HEK293 (cell line): ENCODE data around the gene CEP72.
"Not testable (repeated sequence)": the region's sequence is repeated elsewhere in the genome, so short reads cannot be mapped to it uniquely, and the experiment has no call there.

Source experiments
- CTCF ChIA-PET: fragments of 350-600 bp; formaldehyde crosslinking; extraction: SDS; loops from one replicate; lab custom pipeline; 2021; ENCODE audit warnings: antibody characterized with exemption; lab: Yijun Ruan, JAX
- POLR2A ChIA-PET: fragments of 300-600 bp; formaldehyde crosslinking; extraction: SDS; loops from one replicate; lab custom pipeline; 2020; ENCODE audit warnings: antibody characterized with exemption, inconsistent platforms; lab: Yijun Ruan, JAX
- H3K27ac ChIP-seq: fragments of 200-500 bp; sonication (Bioruptor generic); 2 replicates; pipeline ENCODE4 v1.5.1; 2014; ENCODE audit warnings: low read depth, low read length, control low read depth, inconsistent platforms; ENCODE audit errors: extremely low read depth
- H3K36me3 ChIP-seq, 2 experiments: fragments of 200-500 bp in 1 of 2; sonication (Bioruptor generic) in 1 of 2; 1 replicate in 1 of 2; 2 replicates in 1 of 2; pipeline ENCODE4 v1.5.1; 2014 to 2017; ENCODE audit warnings: inconsistent platforms in 2 of 2, low read length in 2 of 2; ENCODE audit not compliant: control insufficient read depth in 2 of 2, insufficient read depth in 1 of 2
- H3K4me1 ChIP-seq: fragments of 200-500 bp; sonication (Bioruptor generic); 2 replicates; pipeline ENCODE4 v1.5.1; 2014; ENCODE audit warnings: mild to moderate bottlenecking, low read length, inconsistent platforms; ENCODE audit not compliant: control insufficient read depth, insufficient read depth
- H3K4me3 ChIP-seq: 2 replicates; pipeline ENCODE4 v1.5.1; 2011; ENCODE audit warnings: low read depth, mild to moderate bottlenecking, control low read depth, low read length, moderate library complexity
- H3K9me3 ChIP-seq: fragments of 200-500 bp; sonication (Bioruptor generic); 2 replicates; pipeline ENCODE4 v1.5.1; 2014; ENCODE audit warnings: low read depth, low read length, inconsistent platforms; ENCODE audit not compliant: control insufficient read depth, insufficient read depth
- GLIS1 ChIP-seq: fragments of 450-650 bp; formaldehyde crosslinking; IDR thresholded peaks from 2 replicates; pipeline ENCODE4 v1.5.1; 2016; ENCODE audit warnings: missing biosample characterization, missing genetic modification characterization
- GLIS2 ChIP-seq: fragments of 450-650 bp; formaldehyde crosslinking; IDR thresholded peaks from 2 replicates; pipeline ENCODE4 v1.5.1; 2016; ENCODE audit warnings: missing biosample characterization, missing genetic modification characterization
- KLF10 ChIP-seq: fragments of 450-650 bp; IDR thresholded peaks from 2 replicates; pipeline ENCODE4 v1.5.1; 2018; ENCODE audit warnings: missing biosample characterization, mild to moderate bottlenecking, missing genetic modification characterization
- KLF8 ChIP-seq: fragments of 450-650 bp; formaldehyde crosslinking; IDR thresholded peaks from 2 replicates; pipeline ENCODE4 v1.5.1; 2016; ENCODE audit warnings: missing biosample characterization, missing genetic modification characterization
- MYNN ChIP-seq: fragments of 450-650 bp; formaldehyde crosslinking; IDR thresholded peaks from 2 replicates; pipeline ENCODE4 v1.5.1; 2016; ENCODE audit warnings: missing biosample characterization, missing genetic modification characterization, borderline replicate concordance
- ZBTB10 ChIP-seq: fragments of 450-650 bp; formaldehyde crosslinking; IDR thresholded peaks from 2 replicates; pipeline ENCODE4 v1.5.1; 2016; ENCODE audit warnings: missing biosample characterization, missing genetic modification characterization
- ZBTB26 ChIP-seq: fragments of 450-650 bp; formaldehyde crosslinking; optimal IDR thresholded peaks from 2 replicates; pipeline ENCODE3; 2016; ENCODE audit warnings: missing biosample characterization, mild to moderate bottlenecking, missing genetic modification characterization
- ZBTB8A ChIP-seq: fragments of 450-650 bp; formaldehyde crosslinking; IDR thresholded peaks from 2 replicates; pipeline ENCODE4 v1.5.1; 2016; ENCODE audit warnings: missing biosample characterization, missing genetic modification characterization
- ZNF561 ChIP-seq: fragments of 450-650 bp; IDR thresholded peaks from 2 replicates; pipeline ENCODE4 v1.5.1; 2018; ENCODE audit warnings: missing biosample characterization, missing genetic modification characterization, borderline replicate concordance
- ZSCAN30 ChIP-seq: fragments of 450-650 bp; IDR thresholded peaks from 2 replicates; pipeline ENCODE4 v1.5.1; 2018; ENCODE audit warnings: missing biosample characterization, mild to moderate bottlenecking, missing genetic modification characterization, moderate library complexity

The CEP72 gene

GRCh38 chr5:691817-692528, 79.8 kb downstream of the CEP72 start:
- H3K4me3 ChIP-seq = peak overlapping the region; percentile 44; the same call in 1 of the 2 replicates
- H3K36me3 ChIP-seq = no peaks in the 10 kb centered on the region
- H3K4me1 ChIP-seq = no peaks in the 10 kb centered on the region
- TF ChIP-seq KLF8 (tag by site-specific recombination) = no peak
- 0 out of 2 replicates have a peak, but pooled peaks have one; percentile 28 for TF ChIP-seq ZBTB10 (tag by site-specific recombination)
- TF ChIP-seq MYNN (tag by site-specific recombination) = peak; percentile 59; the same call in 1 of the 2 replicates
- ChIA-PET POLR2A (interaction anchor here (0.9 to 1.4 kb wide), 2 partner anchors 19 to 96 kb away, joined by 3 to 11 read pairs; no protein-coding TSS in a partner anchor), CTCF (no interaction called here)
- H3K27ac ChIP-seq = no peak overlapping the region
- no peaks in the 10 kb centered on the region for H3K9me3 ChIP-seq

- not testable (repeated sequence) for H3K27ac ChIP-seq
- TF ChIP-seq ZBTB26 (tag by site-specific recombination) (peak; percentile 45), ZBTB8A (tag by site-specific recombination) (0 out of 2 replicates have a peak, but pooled peaks have one; percentile 43), GLIS1 (tag by site-specific recombination) (peak; percentile 57; the same call in 1 of the 2 replicates)
- TF ChIP-seq, all 188 proteins: peak for 3; not testable (repeated sequence) for 185
- POLR2A ChIA-PET = interaction anchor here (0.9 to 1.4 kb wide), 3 partner anchors 19 to 200 kb away, joined by 3 to 11 read pairs (median 5); partner anchors contain the start of genes BRD9 and TRIP13
- H3K36me3 ChIP-seq, CTCF ChIA-PET, H3K9me3 ChIP-seq, H3K4me1 ChIP-seq: not testable (repeated sequence)
- H3K4me3 ChIP-seq = peak overlapping the region; percentile 44
These were observed 80.4 kb downstream of the CEP72 start for GRCh38 chr5:692529-693041.

- Histone ChIP-seq H3K27ac (peak within 1 kb of the TSS; percentile 41; the same call in 1 of the 2 replicates), H3K4me3 (peak within 1 kb of the TSS; percentile 48)
- TF ChIP-seq KLF10 (tag by site-specific recombination) = peak; percentile 33; the same call in 1 of the 2 replicates
- 0 out of 2 replicates have a peak, but pooled peaks have one; percentile 18 for TF ChIP-seq KLF8 (tag by site-specific recombination)
- TF ChIP-seq ZSCAN30 (tag by site-specific recombination) = 0 out of 2 replicates have a peak, but pooled peaks have one; percentile 40
- TF ChIP-seq GLIS1 (tag by site-specific recombination) = peak; percentile 10; the same call in 1 of the 2 replicates
- peak; percentile 39; the same call in 1 of the 2 replicates for TF ChIP-seq GLIS2
- 0 out of 2 replicates have a peak, but pooled peaks have one; percentile 33 for TF ChIP-seq ZNF561
- TF ChIP-seq ZBTB8A (tag by site-specific recombination) = peak; percentile 64
- H3K4me1 ChIP-seq, CTCF ChIA-PET, H3K36me3 ChIP-seq, H3K9me3 ChIP-seq: not testable (repeated sequence)
- POLR2A ChIA-PET = interaction anchor here (0.9 to 1.4 kb wide), 3 partner anchors 20 to 199 kb away, joined by 3 to 11 read pairs (median 5); partner anchors contain the start of genes BRD9 and TRIP13
These were observed 81.3 kb downstream of the CEP72 start, which contains the start of gene TPPP for GRCh38 chr5:693271-694041. Gene TPPP, minus strand, starts transcription at chr5:693352. Its CDS starts 15,292 bp downstream, at chr5:678060.

- CTCF ChIA-PET, POLR2A ChIA-PET, H3K27ac ChIP-seq, H3K4me1 ChIP-seq, H3K36me3 ChIP-seq, H3K9me3 ChIP-seq: not testable (repeated sequence)
- H3K4me3 ChIP-seq = peak overlapping the region; percentile 9; the same call in 1 of the 2 replicates
These were observed 81.9 kb downstream of the CEP72 start for GRCh38 chr5:694042-694431.

- H3K4me1 ChIP-seq, H3K9me3 ChIP-seq, CTCF ChIA-PET, H3K27ac ChIP-seq, H3K4me3 ChIP-seq, H3K36me3 ChIP-seq, POLR2A ChIA-PET: not testable (repeated sequence)
These were observed 83.3 kb downstream of the CEP72 start for GRCh38 chr5:695475-695874.

- H3K36me3 ChIP-seq, H3K9me3 ChIP-seq, H3K27ac ChIP-seq, CTCF ChIA-PET, H3K4me3 ChIP-seq, H3K4me1 ChIP-seq: not testable (repeated sequence)
- POLR2A ChIA-PET = interaction anchor here (1.0 kb wide), 1 partner anchor 91 kb away, joined by 3 read pairs; no protein-coding TSS in a partner anchor
These were observed 84.1 kb downstream of the CEP72 start for GRCh38 chr5:696191-696590.
